Measurements from ENCODE around the gene CTTN.

DNA sequence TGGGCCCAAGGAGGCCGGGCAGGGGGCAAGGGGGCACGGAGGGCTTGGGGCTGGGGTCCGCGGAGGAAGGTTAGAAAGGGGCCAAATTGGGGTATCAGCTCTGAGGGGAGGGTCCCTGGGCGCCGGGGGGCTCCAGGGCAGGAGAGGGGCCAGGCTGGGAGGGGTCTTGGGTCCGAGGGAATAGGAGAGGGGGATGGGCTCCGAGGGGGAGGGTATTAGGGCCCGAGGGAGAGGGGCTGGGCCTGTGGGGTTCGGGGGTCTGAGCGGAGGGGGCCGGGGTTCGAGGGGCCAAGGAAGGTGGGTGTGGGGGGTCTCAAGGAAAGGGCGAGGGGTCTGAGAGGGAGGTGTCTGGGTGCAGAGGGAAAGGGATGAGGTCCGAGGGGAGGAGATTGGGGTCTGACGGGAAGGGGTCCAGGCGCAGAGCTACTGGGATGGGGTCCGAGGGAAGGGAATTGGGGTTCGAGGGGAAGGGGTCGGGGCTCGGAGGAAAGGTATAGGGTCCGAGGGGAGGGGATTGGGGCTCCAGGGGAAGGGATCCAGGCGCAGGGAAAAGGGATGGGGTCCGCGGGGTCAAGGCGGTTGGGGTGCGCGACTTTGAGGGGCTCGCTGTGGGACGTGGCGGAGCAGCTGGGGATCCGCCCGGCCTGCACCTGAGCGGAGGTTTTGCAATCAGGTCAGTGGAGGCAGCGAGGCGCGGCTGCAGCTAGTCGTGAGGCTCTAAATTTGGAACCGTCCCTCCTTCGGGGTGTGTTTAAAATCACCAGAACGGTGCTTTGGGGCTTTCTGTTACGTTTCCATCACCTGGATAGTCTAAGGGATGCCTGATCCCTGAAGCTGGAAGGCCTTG, 728 bp downstream of the CTTN start:
- no peak for TF ChIP-seq EP300 (IDR thresholded peaks at IDR 0.05)
- no peak for TF ChIP-seq POLR2A (IDR thresholded peaks at IDR 0.05)
- TF ChIP-seq, protein P1, sequence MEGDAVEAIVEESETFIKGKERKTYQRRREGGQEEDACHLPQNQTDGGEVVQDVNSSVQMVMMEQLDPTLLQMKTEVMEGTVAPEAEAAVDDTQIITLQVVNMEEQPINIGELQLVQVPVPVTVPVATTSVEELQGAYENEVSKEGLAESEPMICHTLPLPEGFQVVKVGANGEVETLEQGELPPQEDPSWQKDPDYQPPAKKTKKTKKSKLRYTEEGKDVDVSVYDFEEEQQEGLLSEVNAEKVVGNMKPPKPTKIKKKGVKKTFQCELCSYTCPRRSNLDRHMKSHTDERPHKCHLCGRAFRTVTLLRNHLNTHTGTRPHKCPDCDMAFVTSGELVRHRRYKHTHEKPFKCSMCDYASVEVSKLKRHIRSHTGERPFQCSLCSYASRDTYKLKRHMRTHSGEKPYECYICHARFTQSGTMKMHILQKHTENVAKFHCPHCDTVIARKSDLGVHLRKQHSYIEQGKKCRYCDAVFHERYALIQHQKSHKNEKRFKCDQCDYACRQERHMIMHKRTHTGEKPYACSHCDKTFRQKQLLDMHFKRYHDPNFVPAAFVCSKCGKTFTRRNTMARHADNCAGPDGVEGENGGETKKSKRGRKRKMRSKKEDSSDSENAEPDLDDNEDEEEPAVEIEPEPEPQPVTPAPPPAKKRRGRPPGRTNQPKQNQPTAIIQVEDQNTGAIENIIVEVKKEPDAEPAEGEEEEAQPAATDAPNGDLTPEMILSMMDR (IDR thresholded peaks at IDR 0.05), result no peak

Data from suprapubic skin (tissue), 3 donors.